AG09319 (cell line): ENCODE data around the gene DCP1B.

Experiments
- DNase-seq: peaks from one replicate; pipeline ENCODE4 v3.0.0-alpha.2; 2010; ENCODE audit warnings: low read depth; ENCODE audit errors: extremely low read depth
- TF ChIP-seq, protein P1 (sequence below): IDR thresholded peaks from 2 replicates; pipeline ENCODE4 v1.5.1; 2011; ENCODE audit warnings: low read depth, mild to moderate bottlenecking, inconsistent platforms, low read length, moderate library complexity

Gene DCP1B

DNA sequence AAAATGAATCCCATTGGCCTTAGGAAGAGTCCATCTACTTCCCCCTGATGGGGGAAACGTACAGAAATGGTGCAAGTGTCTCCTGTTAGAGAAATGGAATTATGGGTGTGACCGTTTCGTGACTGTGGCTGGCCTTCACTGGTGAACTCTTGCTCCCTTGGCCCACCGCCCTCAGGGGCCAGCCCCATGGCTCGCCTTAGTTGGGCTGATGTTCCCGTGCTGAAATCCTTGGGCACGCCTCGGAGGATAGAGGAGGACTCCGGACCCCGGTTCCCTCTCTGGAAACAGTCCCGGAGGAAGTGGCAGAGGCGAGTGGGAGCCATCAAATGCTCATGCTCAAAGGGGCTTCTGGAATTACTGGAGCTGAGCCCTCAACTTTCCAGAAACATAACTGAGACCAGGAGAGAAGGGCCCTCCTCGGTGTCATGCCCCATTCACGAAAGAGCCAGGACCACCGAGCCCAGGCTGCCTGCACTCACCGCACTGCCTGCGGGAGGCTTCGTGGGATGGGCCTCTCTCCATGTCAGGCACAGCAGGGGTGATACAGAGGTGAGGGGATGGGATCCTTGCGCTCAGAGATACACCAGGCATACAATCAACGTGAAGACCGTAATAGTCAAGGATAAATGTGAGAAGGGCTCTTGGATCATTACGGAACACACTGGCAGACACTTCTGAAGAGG is 75.7 kb downstream of the DCP1B start:
- TF ChIP-seq, protein P1, sequence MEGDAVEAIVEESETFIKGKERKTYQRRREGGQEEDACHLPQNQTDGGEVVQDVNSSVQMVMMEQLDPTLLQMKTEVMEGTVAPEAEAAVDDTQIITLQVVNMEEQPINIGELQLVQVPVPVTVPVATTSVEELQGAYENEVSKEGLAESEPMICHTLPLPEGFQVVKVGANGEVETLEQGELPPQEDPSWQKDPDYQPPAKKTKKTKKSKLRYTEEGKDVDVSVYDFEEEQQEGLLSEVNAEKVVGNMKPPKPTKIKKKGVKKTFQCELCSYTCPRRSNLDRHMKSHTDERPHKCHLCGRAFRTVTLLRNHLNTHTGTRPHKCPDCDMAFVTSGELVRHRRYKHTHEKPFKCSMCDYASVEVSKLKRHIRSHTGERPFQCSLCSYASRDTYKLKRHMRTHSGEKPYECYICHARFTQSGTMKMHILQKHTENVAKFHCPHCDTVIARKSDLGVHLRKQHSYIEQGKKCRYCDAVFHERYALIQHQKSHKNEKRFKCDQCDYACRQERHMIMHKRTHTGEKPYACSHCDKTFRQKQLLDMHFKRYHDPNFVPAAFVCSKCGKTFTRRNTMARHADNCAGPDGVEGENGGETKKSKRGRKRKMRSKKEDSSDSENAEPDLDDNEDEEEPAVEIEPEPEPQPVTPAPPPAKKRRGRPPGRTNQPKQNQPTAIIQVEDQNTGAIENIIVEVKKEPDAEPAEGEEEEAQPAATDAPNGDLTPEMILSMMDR: no peak
- DNase-seq: no peak

DNA sequence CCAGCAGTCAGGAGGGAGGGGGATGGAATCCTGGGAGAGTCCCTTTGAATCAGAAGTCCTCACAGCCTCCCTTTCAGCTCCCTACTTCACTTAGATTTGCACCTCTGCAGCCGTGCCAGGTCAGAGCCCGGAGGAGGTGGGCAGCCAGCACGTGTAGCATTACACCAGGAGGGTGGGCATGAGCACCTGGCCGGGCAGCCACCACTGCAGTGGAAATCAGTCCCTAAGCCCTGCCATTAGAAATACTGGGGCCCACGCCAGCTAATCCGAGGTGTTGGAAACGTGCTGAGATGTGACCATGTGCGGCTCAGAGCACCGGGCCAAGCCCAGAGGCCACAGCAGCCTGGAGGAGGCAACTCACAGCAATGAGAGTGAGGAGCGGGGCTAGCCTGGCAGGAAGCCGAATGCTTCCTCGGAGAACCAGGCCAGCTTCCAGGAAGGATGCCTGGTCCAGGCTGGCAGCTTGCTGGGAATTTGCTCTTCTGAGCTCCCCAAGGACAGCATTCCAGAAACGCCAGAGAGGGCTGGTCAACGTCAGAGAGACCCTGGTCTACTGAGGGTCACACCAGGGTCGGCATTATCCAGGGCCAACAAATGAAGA is 76.4 kb downstream of the DCP1B start:
- TF ChIP-seq, protein P1: no peak

DNA sequence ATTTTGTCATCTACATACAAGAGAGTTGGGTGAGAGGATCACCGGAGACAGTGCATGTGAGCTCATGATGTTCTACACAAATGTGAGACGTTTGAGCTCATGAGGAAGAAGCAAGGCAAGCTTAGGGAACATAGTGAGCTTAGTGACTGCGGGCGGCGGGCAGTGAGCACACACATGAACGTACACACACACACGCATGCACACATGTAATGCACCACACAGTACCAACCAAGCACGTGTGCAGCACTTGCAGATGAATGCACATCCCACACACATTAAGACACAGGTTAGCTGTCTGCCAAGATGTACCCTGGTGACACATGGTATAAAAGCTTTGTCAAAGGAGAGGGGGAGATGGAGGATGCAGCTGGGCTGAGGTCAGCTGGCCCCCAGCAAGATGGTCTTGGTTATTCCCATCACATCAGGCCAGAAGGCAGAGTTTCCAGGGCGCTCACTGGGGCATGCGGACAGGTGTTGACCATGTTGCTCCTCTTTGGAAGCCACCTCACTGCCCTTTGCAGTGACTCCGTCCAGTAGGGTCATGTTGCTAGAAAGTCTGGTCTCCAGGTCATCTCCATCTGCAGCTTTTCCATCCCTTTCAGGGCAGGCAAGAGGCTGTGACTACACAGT is 77.1 kb downstream of the DCP1B start:
- TF ChIP-seq, protein P1: no peak

More for the DNA sequence above, 76.4 kb downstream of the DCP1B start:
- DNase-seq: no peak

DNA sequence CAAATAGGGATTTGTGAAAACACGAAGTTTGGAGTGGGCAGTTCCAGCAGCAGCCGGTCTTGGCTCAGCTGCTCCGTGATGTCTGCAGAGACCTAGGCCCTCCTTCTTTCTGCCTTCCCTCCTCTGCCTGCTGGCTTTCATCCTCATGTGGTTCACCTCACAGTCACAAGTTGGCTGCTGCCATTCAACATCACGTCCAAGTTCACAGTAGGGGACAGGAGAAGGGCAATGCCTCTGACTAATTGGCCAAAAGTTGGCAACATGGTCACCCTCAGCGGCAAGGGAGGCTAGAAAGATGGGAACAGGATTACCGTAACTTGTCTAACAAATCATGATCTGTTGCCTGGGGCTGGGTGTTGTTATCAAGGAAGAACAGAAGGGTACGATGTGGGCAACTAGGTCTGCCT is 78.0 kb downstream of the DCP1B start:
- TF ChIP-seq, protein P1: no peak
- no peak for DNase-seq

More for the DNA sequence above, 77.1 kb downstream of the DCP1B start:
- no peak for DNase-seq

DNA sequence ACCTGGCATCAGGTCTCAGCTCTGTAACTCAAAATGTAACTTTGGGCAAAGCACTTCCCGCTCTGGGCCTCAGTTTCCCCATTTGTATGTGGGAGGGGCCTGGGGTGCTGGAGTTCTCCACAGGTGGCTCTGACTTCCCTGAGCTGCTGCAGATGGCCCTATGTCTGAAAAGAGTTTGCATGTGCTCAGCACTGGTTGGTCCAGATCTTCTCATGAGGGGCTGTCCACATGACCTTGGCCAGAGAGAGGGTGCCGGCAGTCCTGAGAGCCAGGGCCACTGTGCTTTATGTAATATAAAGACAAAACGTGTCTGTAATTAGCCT is 78.6 kb downstream of the DCP1B start:
- TF ChIP-seq, protein P1: no peak
- no peak for DNase-seq

DNA sequence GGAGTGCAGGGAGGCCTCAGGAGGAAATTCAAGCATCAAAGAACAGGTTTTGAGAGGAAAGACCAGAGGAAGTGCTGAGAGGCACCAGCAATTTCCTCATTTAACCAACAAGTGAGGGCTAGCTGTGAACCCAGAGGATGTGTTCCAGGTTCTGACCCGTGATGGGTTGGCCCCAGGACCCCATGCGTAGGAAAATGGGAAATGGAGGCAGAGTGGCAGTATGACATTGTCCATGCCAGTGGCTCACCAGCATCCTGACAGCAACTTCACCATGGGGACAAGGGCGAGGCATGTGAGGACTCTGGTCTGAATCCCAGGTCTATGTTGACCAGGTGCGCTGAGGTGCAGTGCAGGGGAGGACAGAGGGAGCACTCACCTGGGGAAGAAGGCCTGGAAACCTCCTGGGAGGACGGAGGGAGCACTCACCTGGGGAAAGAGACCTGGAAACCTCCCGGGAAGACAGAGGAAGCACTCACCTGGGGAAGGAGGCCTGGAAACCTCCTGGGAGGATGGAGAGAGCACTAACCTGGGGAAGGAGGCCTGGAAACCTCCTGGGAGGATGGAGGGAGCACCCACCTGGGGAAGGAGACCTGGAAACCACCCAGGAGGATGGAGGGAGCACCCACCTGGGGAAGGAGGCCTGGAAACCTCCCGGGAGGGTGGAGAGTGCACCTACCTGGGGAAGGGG is 79.1 kb downstream of the DCP1B start:
- no peak for DNase-seq
- TF ChIP-seq, protein P1: no peak

DNA sequence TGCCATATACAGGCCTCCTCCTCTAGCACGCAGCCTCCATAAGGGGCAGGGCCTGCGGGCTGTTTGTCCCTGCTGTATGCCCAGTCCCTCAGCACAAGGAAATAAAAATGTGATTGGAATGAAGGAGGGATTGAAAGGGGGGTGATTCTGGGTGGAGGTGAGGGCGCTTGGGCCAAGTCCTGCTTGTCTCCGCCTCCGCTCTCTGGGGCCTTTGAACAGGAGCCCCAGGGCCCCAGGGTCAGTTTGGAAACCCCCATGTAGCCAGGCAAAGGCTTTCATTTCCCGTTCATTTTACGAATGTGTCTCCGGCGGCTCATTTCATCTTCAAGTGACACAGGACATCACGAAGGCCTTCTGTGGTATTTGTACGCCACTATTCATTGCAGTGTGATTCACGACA is 81.3 kb downstream of the DCP1B start:
- TF ChIP-seq, protein P1: no peak
- no peak for DNase-seq
